ENCODE data around the gene ZRSR2. TPM values are rescaled to one million over a fixed set of nuclear protein-coding genes. Genes with fewer than 3 reads are reported as not detected.

Gene ZRSR2
- total and polyA plus RNA-seq, 2 of the 8 experiments (the other 6 are each of a cell fraction or from before 2014, with no cell fraction given), result 3.9 to 6.9 TPM

- no peak overlapping the region for H3K4me2 ChIP-seq (ENCODE audit: insufficient read depth in 1 of 2, low read depth in 2 of 2, low read length in 2 of 2)
- H3K9me3 ChIP-seq (ENCODE audit: insufficient read depth in 2 of 2, low read depth in 1 of 2, low read length in 1 of 2), result no peaks in the 10 kb centered on the region
- H2AK5ac ChIP-seq (ENCODE audit: low read depth, low read length), result 0 out of 2 replicates have a peak overlapping the region, but pooled peaks have one; percentile 75
- no peak overlapping the region for H3K14ac ChIP-seq (ENCODE audit: insufficient read length)
- no peak overlapping the region for H2BK120ac ChIP-seq (replicated peaks; ENCODE audit: low read depth, low read length)
- no peak overlapping the region for H3K23ac ChIP-seq (ENCODE audit: insufficient read length)
- no peak overlapping the region for H3K4me3 ChIP-seq (ENCODE audit: extremely low read depth in 1 of 4, insufficient read depth in 2 of 4, low read depth in 3 of 4, low read length in 4 of 4)
- H4K91ac ChIP-seq (replicated peaks; ENCODE audit: insufficient read length, low read length), result no peak overlapping the region
- H2BK20ac ChIP-seq (ENCODE audit: low read length), result no peak overlapping the region
- 88% methylated on average over 7 of the region's 7 CpGs; no CpG with 5 or more reads in 1 of the 2 experiments for WGBS, 2 experiments (ENCODE audit: extremely low coverage in 1 of 2, insufficient coverage in 1 of 2, insufficient read length in 1 of 2, insufficient replicate concordance in 2 of 2, low coverage in 1 of 2, low lambda C conversion rate in 2 of 2, missing lambda C conversion rate in 1 of 2)
- H3K23me2 ChIP-seq (ENCODE audit: low read depth, low read length), result no peaks in the 10 kb centered on the region
- H2BK12ac ChIP-seq (ENCODE audit: low read depth, low read length), result no peak overlapping the region
- H3K18ac ChIP-seq (ENCODE audit: extremely low read depth, low read length), result no peak overlapping the region
- no peaks in the 10 kb centered on the region for H3K36me3 ChIP-seq (ENCODE audit: control insufficient read depth in 2 of 4, insufficient read depth in 4 of 4, low read length in 3 of 4)
- H3K56ac ChIP-seq (replicated peaks; ENCODE audit: insufficient read length, low read depth, low read length), result no peak overlapping the region
- H4K8ac ChIP-seq (ENCODE audit: extremely low read depth, insufficient read depth, low read length), result no peak overlapping the region
- no peak overlapping the region for H3K4ac ChIP-seq (replicated peaks; ENCODE audit: insufficient read length, low read depth, low read length)
- no peaks in the 10 kb centered on the region for H4K20me1 ChIP-seq (replicated peaks in 1 of 2; ENCODE audit: control insufficient read depth in 1 of 2, insufficient read depth in 2 of 2, low read length in 2 of 2)
- H4K5ac ChIP-seq (ENCODE audit: insufficient read length, low read depth, low read length), result no peak overlapping the region
- ChIA-PET CTCF (ENCODE audit: partially characterized antibody) (interaction anchor here (0.7 to 1.7 kb wide), 2 partner anchors 11 to 59 kb away, joined by 3 to 8 read pairs; partner anchors contain the start of gene CA5B), POLR2A (ENCODE audit: partially characterized antibody) (interaction anchor here (0.8 kb wide), 1 partner anchor 12 kb away, joined by 3 read pairs; the partner anchor contains the start of gene CA5B)
- no peaks in the 10 kb centered on the region for H3K79me2 ChIP-seq (ENCODE audit: control insufficient read depth in 1 of 2, insufficient read depth in 2 of 2, low read length in 2 of 2)
- no peak overlapping the region for H3K27ac ChIP-seq (ENCODE audit: low read depth, low read length)
- TF ChIP-seq, protein P1, sequence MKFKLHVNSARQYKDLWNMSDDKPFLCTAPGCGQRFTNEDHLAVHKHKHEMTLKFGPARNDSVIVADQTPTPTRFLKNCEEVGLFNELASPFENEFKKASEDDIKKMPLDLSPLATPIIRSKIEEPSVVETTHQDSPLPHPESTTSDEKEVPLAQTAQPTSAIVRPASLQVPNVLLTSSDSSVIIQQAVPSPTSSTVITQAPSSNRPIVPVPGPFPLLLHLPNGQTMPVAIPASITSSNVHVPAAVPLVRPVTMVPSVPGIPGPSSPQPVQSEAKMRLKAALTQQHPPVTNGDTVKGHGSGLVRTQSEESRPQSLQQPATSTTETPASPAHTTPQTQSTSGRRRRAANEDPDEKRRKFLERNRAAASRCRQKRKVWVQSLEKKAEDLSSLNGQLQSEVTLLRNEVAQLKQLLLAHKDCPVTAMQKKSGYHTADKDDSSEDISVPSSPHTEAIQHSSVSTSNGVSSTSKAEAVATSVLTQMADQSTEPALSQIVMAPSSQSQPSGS (IDR thresholded peaks at IDR 0.05; ENCODE audit: low read length), result no peak
- no peak for TF ChIP-seq SAP30 (IDR thresholded peaks at IDR 0.05; ENCODE audit: insufficient read depth, insufficient replicate concordance, low read length)
- TF ChIP-seq EP300 (IDR thresholded peaks at IDR 0.05; ENCODE audit: borderline replicate concordance in 1 of 2, low read depth in 2 of 2, low read length in 2 of 2), result no peak
- TF ChIP-seq RAD21 (IDR thresholded peaks at IDR 0.05 in 1 of 2, conservative IDR thresholded peaks at IDR 0.05 in 1 of 2; ENCODE audit: low read depth in 2 of 2, low read length in 2 of 2), result no peak
- TF ChIP-seq POLR2A (IDR thresholded peaks at IDR 0.05; ENCODE audit: control extremely low read depth in 1 of 2, low read depth in 2 of 2, low read length in 2 of 2), result no peak
- no peaks in the 10 kb centered on the region for H3K79me1 ChIP-seq (ENCODE audit: low read depth, low read length)
- no peak overlapping the region for H3K9ac ChIP-seq (replicated peaks in 1 of 4; ENCODE audit: extremely low read depth in 1 of 4, low read depth in 3 of 4, low read length in 3 of 4)
- H2AFZ ChIP-seq (ENCODE audit: low read length), result no peak overlapping the region
- no peak overlapping the region for H2BK5ac ChIP-seq (ENCODE audit: low read depth, low read length)
- no peak for FAIRE-seq
- H3K4me1 ChIP-seq (replicated peaks in 1 of 4; ENCODE audit: control insufficient read depth in 3 of 4, insufficient read depth in 4 of 4, low read length in 3 of 4), result peaks cover 0 to 8% (median 1%) of the 10 kb centered on the region in 4 experiments; a peak in 3 of 7 replicates
- H3K27me3 ChIP-seq (replicated peaks in 1 of 4; ENCODE audit: control insufficient read depth in 3 of 4, extremely low read depth in 1 of 4, insufficient read depth in 3 of 4, low read length in 3 of 4), result no peaks in the 10 kb centered on the region
- DNase-seq (ENCODE audit: low read depth in 1 of 2, low spot score in 2 of 2), result no peak
- H2BK15ac ChIP-seq (ENCODE audit: low read length), result no peak overlapping the region
Observed at GRCh38 chrX:15749642-15750610, 40.4 kb upstream of the ZRSR2 start.

All from H1 (cell line).